ENCODE data around the gene CCR9. TPM values are rescaled to one million over a fixed set of nuclear protein-coding genes. Genes with fewer than 3 reads are reported as not detected.

CCR9 gene
- total RNA-seq, 1 donor from 2014 or later: not detected

DNA sequence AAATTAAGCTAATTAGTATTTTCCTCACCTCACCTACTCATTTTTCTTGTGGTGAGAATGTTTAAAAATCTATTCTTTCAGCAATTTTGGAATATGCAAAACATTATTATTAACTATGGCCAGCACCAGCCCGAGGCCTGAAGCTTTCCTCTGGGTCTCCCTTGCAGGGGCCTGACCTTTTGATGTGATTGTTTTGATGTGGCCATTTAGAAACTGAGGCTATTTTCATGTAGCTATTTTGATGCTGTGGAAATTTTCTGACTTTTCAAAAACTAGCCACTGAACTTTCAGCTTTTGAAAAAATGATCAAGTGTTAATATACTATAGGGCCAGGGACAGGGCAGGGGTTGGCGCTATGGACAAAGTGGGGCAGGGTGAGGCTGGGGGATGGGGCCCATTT lies 8.2 kb upstream of the CCR9 start:
- H3K9me3 Mint-ChIP-seq (ENCODE audit: unreplicated experiment): peaks cover 6% of the 10 kb centered on the region
- no peak overlapping the region for H3K27ac Mint-ChIP-seq (ENCODE audit: unreplicated experiment)
- no peaks in the 10 kb centered on the region for H3K27me3 Mint-ChIP-seq (ENCODE audit: unreplicated experiment)
- TF ChIP-seq, protein P1, sequence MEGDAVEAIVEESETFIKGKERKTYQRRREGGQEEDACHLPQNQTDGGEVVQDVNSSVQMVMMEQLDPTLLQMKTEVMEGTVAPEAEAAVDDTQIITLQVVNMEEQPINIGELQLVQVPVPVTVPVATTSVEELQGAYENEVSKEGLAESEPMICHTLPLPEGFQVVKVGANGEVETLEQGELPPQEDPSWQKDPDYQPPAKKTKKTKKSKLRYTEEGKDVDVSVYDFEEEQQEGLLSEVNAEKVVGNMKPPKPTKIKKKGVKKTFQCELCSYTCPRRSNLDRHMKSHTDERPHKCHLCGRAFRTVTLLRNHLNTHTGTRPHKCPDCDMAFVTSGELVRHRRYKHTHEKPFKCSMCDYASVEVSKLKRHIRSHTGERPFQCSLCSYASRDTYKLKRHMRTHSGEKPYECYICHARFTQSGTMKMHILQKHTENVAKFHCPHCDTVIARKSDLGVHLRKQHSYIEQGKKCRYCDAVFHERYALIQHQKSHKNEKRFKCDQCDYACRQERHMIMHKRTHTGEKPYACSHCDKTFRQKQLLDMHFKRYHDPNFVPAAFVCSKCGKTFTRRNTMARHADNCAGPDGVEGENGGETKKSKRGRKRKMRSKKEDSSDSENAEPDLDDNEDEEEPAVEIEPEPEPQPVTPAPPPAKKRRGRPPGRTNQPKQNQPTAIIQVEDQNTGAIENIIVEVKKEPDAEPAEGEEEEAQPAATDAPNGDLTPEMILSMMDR (IDR thresholded peaks at IDR 0.05; ENCODE audit: partially characterized antibody, unreplicated experiment): no peak
- H3K4me3 Mint-ChIP-seq (ENCODE audit: unreplicated experiment): no peak overlapping the region
- no peaks in the 10 kb centered on the region for H3K4me1 Mint-ChIP-seq (ENCODE audit: low read depth, unreplicated experiment)
- DNase-seq: no peak
- H3K36me3 Mint-ChIP-seq (ENCODE audit: unreplicated experiment): peaks cover 5% of the 10 kb centered on the region

DNA sequence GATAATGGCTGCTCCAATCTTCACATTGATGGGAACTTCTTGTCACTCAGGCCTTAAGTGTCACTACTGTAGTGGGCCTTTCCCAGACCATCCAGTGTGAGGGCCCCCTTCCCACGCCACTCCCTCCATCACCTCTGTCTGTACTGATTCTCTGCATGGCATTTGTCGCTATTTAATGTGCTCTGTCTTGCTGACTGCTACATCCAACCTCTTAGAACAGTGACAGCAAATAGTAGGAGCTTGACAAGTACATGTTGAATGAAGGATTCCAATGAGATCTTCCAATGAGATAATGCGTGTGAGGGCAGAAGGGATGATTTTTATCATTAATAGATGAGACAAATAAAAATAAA lies 5.6 kb upstream of the CCR9 start:
- Mint-ChIP-seq H3K9me3 (ENCODE audit: unreplicated experiment) (no peaks in the 10 kb centered on the region), H3K27ac (ENCODE audit: unreplicated experiment) (no peak overlapping the region), H3K36me3 (ENCODE audit: unreplicated experiment) (no peaks in the 10 kb centered on the region), H3K27me3 (ENCODE audit: unreplicated experiment) (no peaks in the 10 kb centered on the region), H3K4me3 (ENCODE audit: unreplicated experiment) (no peak overlapping the region), H3K4me1 (ENCODE audit: low read depth, unreplicated experiment) (no peaks in the 10 kb centered on the region)
- TF ChIP-seq, protein P1 (IDR thresholded peaks at IDR 0.05; ENCODE audit: partially characterized antibody, unreplicated experiment): no peak
- no peak for DNase-seq

DNA sequence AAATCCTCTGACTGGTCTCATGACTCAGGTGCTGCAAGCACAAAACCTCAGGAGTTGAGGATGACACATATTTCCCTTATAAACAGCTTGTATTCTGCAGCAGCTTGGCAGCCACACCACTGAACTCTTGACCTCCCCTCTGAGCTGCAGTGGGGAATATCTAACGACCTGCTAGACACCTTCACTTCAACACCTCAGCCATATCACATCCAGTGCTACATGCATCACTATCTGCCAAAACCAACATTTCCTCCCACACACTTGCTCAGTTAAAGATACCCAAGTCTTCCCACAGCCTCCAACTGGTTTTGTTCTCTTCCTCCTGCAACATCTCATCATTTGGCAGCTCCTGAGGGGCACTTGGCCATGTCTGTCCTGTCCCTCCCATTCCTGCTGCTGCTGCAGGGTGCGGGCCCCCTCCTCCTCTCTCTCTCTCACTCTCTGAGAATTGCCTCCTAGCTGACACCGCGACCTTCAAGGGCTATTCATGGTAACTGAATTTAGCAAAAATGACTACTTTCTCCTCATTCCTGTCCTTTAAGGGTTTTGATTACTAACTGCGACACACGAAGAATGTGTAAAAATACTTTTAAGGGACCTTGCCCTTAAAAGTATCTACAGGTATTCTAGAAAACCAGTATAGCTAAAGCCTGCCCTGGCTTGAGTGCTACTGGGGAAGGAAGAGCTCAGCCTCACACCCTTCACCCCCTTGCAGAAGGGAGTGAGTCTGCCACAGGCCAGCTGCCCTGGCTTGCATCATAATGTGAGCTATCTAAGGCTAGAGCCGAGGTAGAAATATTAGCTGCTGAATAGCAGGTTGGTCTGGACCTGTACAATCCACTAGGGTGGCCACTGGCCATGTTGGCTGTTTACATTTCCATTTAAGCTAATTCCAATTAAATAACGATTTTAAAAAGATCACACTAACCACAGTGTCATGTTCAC lies 5.0 kb upstream of the CCR9 start:
- Mint-ChIP-seq H3K4me3 (ENCODE audit: unreplicated experiment) (no peak overlapping the region), H3K27me3 (ENCODE audit: unreplicated experiment) (no peaks in the 10 kb centered on the region), H3K9me3 (ENCODE audit: unreplicated experiment) (no peaks in the 10 kb centered on the region), H3K36me3 (ENCODE audit: unreplicated experiment) (no peaks in the 10 kb centered on the region), H3K4me1 (ENCODE audit: low read depth, unreplicated experiment) (no peaks in the 10 kb centered on the region), H3K27ac (ENCODE audit: unreplicated experiment) (no peak overlapping the region)
- TF ChIP-seq, protein P1 (IDR thresholded peaks at IDR 0.05; ENCODE audit: partially characterized antibody, unreplicated experiment): no peak
- DNase-seq: no peak

DNA sequence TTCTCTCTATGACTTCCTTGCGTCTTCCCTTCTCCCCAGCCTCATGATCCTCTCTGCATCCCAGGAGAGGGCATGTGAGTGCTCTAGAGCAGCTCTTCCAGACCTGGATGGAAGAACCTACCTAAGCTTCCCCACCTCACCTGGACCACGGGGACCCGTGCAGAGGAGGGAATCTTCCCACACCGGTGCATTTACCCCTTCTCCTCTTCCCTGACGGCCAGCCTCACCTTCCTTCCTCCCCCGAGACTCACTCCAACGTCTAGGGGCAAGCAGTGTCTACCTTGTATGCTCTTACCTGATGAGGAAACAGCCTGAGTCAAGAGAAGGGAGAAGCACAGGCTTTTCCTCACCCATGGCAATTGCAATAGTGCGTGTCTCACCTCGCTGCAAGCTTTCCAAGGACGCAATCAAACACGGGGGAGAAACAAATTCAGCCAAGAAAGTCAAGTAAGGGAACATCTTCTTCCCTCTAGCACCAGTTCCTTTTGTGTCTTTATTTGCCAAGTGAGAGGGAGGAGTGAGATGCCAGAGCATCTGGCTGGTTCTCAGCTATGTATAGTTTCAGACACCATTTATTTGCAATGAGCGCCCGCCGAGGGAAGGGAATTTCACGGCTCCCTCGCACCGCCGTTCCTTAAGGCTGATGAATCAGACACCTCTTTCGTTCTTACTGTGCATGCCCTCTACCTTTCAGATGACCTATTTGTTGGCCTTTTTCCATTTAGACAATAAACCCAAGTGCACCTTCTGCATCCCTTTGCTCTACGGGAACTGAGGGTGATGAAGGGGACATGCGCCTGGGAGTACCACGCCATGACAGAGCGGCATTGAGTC lies 1.8 kb upstream of the CCR9 start:
- Mint-ChIP-seq H3K36me3 (ENCODE audit: unreplicated experiment) (no peaks in the 10 kb centered on the region), H3K9me3 (ENCODE audit: unreplicated experiment) (peaks cover 2% of the 10 kb centered on the region), H3K4me3 (ENCODE audit: unreplicated experiment) (no peak overlapping the region), H3K27me3 (ENCODE audit: unreplicated experiment) (no peaks in the 10 kb centered on the region), H3K4me1 (ENCODE audit: low read depth, unreplicated experiment) (no peaks in the 10 kb centered on the region), H3K27ac (ENCODE audit: unreplicated experiment) (no peak overlapping the region)
- TF ChIP-seq, protein P1 (IDR thresholded peaks at IDR 0.05; ENCODE audit: partially characterized antibody, unreplicated experiment): no peak
- DNase-seq: no peak

Measured in glutamatergic neuron (in vitro differentiated cells).